Measurements from ENCODE around the gene MTMR10.

The MTMR10 gene

DNA sequence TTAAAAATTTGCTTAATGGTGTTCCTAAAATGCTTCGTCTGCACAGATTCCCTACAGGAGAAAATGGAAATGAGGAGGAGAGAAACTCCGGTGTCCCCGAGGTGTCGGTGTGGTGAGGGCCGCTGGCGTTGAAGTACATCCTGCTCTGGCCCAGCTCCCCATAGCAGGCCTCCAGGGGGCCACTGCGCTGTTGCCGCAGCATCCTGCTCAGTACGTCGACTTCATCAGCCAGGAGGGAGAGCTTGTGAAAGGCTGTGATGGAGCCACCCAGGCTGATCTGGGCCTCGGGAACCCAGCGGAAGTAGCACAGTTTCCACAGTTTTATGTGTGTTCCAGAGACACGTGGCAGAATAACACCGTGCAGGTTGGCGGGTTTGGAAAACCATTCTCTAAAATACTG, 49.9 kb downstream of the MTMR10 start:
- TF ChIP-seq CTCF (IDR thresholded peaks at IDR 0.05; ENCODE audit: extremely low read depth, missing control alignments), result no peak
- DNase-seq (ENCODE audit: low spot score), result no peak

DNA sequence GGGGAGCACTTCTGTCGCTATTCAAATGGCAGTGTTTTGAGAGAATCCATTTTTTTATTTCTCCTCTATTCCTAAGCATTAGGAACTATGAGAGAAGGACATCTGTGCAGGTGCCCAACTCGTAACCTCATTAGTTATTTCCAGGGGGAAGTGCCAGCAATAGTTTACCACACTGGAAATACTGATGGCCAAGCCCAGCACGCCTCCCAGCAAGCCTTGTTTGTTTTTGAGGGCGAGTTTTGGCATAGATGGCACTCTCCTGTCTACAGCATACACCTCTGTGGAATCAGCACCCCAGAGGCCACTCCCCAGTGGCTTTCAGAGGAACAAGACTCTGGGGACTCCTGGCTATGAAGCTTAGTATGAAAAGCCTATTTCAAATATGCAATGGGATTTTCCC, 51.1 kb downstream of the MTMR10 start:
- DNase-seq (ENCODE audit: low spot score), result no peak
- TF ChIP-seq CTCF (IDR thresholded peaks at IDR 0.05; ENCODE audit: extremely low read depth, missing control alignments), result no peak

DNA sequence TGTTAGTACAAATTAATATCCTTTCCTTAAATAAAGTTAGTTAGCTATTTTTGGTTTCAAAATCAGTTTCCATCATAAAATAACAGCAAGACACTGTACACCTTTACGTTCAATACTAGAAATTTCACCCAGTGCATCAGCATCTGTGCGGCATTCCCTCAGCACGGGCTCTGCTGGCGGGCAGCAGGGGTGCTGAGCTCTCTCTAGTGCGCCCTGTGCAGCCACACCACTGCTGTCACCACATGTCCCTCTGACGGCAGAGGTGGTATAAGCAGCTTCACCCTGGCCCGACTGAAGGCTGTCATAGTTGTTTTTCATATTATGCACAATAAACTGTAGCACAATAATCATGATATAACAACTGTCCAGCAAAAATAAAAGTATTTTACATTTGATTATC, 52.3 kb downstream of the MTMR10 start:
- DNase-seq (ENCODE audit: low spot score), result no peak
- no peak for TF ChIP-seq CTCF (IDR thresholded peaks at IDR 0.05; ENCODE audit: extremely low read depth, missing control alignments)

- no peak for DNase-seq (ENCODE audit: low spot score)
- no peak for TF ChIP-seq CTCF (IDR thresholded peaks at IDR 0.05; ENCODE audit: extremely low read depth, missing control alignments)
Observed at GRCh38 chr15:30933293-30933692, 58.1 kb downstream of the MTMR10 start.

GRCh38 chr15:30930422-30930821, 61.0 kb downstream of the MTMR10 start:
- no peak for TF ChIP-seq CTCF (IDR thresholded peaks at IDR 0.05; ENCODE audit: extremely low read depth, missing control alignments)
- no peak for DNase-seq (ENCODE audit: low spot score)

GRCh38 chr15:30929982-30930381, 61.4 kb downstream of the MTMR10 start:
- TF ChIP-seq CTCF (IDR thresholded peaks at IDR 0.05; ENCODE audit: extremely low read depth, missing control alignments), result no peak
- DNase-seq (ENCODE audit: low spot score), result no peak

DNA sequence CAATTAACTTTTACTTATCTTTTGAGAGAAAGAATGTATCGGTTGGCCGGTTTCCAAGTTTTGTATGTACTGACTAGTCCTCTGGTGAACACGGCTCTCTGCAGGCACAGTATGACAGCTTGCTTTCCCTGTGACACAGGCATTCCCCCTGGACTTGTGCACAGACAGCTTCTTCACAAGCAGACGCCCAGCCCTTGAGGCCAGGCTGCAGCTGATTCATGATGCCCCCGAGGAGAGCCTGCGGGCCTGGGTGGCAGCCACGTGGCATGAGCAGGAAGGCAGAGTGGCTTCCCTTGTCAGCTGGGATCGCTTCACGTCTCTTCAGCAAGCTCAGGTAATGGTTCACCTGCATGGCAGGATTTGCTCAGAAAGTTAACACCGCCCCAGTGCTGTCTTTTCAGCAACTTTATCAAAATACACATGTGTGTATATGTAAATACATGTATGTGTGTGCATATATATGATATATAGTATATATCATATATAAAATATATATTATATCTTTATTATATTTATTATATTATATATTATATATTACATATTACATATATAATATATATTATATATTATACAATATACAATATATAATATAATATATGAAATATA, 62.3 kb downstream of the MTMR10 start:
- no peak for DNase-seq (ENCODE audit: low spot score)
- TF ChIP-seq CTCF (IDR thresholded peaks at IDR 0.05; ENCODE audit: extremely low read depth, missing control alignments), result no peak
